ENCODE data around the gene TPST1.
A peak's percentile ranks its signal among the peaks of the same experiment; 100 is the strongest.
"Not testable (repeated sequence)": the region's sequence is repeated elsewhere in the genome, so short reads cannot be mapped to it uniquely, and the experiment has no call there.

The TPST1 gene

DNA sequence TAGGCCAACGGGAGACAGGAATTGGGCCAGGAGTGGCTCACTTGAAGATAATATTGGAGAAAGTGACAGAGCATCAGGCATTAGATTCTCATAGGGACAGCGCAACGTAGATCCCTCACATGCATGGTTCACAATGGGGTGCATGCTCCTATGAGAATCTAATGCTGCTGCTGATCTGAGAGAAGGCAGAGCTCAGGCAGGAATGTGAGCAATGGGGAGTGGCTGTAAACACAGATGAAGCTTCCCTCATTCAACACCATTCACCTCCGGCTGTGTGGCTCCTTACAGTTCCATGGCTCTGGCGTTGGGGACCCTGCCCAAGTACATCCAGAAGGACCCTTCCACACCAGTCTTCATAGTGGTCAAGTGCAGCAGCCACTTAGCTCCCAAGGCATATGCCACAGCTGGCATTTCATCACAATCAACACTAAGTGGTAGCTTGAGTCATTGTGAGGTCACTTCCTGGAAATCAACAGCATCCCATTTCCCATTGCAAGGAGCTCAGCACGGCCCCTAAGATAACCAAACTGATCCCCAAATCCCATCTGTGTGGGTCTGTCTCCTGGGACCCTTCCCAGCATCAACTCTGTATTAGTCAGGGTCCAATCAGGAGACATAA, 174.5 kb downstream of the TPST1 start:
- DNase-seq (ENCODE audit: low read depth): peak; percentile 53

GRCh38 chr7:66380272-66380888, 175.2 kb downstream of the TPST1 start:
- peak; percentile 48 for DNase-seq (ENCODE audit: low read depth)

DNA sequence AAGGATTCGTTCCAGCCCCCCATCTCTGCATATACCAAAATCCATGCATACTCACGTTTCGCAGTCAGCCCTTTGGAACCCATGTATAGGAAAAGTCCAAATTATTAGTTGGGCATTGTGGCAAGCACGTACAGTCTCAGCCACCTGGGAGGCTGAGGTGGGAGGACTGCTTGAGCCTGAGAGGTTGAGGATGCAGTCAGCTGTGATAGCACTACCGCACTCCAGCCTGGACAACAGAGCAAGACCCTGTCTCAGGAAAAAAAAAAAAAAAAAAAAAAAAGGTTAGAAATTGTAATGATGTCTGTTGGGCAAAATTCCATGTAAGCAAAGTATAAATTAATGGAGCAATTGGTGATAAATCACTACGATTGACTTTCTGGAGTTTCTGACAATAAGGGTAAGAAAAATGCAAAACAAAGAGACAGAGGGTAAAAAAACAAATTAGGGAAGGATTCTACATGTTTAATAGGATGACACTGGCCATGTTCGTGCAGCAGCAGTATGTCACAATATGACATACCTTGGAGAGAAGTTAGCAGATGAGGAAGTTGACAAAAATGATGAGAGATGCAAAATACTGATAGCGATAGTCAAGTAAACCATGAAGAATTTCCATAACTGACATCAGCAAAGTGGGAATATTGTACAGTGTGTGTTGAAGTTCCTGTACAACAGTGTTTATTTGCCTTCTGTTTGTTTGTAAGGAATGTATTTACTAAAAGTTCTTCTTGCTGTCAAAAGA, 177.2 kb downstream of the TPST1 start:
- peak; percentile 58 for DNase-seq (ENCODE audit: low read depth)

DNA sequence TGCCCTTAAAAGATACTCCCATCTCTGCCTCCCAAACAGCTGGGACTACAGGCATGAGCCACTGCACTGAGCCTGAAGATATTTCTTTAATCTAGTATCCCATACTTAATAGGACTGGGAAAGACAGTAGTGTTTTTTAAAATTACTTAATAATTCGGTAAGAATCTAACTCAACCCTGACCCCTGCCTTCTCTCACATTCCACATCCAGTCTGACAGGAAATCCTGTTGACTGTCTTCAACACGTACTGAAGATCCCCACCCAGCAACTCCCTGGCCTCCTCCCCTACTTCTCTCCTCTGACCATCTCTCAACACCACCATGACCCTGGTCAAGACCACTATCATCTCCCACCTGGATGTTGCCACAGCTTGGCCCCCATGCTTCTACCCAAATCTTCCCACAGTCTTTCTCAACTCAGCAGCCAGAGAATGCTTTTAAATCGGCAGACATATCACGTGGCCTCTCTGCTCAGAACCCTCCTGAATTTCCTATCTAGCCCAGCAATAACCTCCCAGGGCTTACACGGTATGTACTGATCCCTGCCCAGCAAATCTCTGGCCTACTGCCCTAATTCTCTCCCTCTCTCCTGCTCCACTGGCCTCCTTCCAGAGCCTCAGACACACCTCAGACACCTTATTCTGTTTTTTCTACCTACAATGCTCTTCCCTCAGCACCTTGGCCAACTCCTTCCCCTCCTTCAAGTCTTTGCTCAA, 180.2 kb downstream of the TPST1 start:
- DNase-seq (ENCODE audit: low read depth): peak; percentile 59

- DNase-seq (ENCODE audit: low read depth): peak; percentile 79
These were observed 190.0 kb downstream of the TPST1 start for GRCh38 chr7:66395128-66395571.

DNA sequence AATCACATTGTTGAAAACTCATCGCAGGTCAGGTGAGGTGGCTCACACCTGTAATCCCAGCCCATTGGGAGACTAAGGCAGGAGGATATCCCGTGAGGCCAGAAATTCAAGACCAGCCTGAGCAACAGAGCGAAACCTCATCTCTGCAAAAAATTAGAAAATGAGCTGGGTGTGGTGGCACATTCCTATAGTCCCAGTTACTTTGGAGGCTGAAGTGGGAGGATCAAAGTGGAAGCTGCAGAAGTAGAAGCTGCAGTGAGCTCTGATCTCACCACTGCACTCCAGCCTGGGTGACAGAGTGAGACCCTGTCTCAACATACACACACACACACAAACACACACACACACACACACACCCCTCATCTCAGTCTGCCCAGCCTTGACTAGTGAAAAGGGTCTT, 190.9 kb downstream of the TPST1 start:
- not testable (repeated sequence) for DNase-seq (ENCODE audit: low read depth)

- DNase-seq (ENCODE audit: low read depth): not testable (repeated sequence)
These were observed 193.7 kb downstream of the TPST1 start for GRCh38 chr7:66398841-66399240.

DNA sequence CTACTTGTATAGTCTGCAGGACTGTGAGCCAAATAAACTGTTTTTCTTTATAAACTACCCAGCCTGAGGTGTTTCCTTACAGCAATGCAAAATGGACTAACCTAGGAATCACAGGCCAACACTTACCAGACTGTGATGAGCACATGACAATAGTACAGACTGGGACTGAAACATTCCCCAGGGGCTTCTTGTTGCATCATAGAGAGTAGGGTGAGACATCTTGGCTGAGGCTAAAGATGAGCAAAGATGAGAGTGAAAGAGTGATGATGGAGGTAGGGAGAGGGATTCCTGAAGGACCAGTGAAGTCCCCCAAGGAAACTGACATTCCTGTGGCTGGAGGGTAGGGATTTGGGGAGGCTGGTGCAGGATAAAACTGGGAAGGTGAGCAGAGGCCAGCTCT, 194.4 kb downstream of the TPST1 start:
- peak; percentile 36 for DNase-seq (ENCODE audit: low read depth)

GRCh38 chr7:66400400-66400799, 195.3 kb downstream of the TPST1 start:
- no peak for DNase-seq (ENCODE audit: low read depth)

- DNase-seq (ENCODE audit: low read depth): peak; percentile 18
These were observed 196.0 kb downstream of the TPST1 start for GRCh38 chr7:66401126-66401525.

DNA sequence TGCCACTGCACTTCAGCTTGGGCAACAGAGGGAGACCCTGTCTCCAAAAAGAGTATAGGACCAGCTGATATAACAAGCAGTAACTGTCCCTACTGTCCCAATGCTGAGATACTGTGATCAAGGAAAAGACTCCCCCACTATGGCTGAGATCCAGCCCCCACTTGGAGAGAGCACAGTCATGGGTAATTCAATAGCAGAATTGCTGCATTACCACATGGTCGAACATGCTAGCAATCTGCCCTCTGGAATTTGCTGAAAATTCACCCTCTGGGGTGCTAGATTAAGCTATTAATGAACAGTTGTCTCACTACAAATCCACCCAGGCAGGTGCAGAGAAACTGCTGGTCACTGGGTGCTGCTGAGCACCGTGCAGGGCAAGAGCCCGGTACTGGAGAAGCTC, 196.8 kb downstream of the TPST1 start:
- not testable (repeated sequence) for DNase-seq (ENCODE audit: low read depth)

DNA sequence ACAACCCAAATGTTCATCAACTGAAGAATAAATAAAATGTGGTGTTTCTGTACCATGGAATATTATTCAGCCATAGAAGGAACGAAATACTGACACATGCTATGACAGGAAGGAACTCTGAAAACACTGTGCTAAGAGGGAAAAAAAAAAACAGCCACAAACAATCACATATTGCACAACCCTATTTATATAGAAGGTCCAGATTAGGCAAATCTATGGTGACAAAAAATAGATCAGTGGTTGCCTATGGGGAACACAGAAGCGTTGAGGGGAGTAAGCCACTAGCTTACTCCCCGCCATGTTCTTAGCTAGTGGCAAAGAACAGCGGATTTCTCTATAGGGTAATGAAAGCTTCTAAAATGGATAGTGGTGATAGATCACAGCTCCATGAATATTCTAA, 198.4 kb downstream of the TPST1 start:
- DNase-seq (ENCODE audit: low read depth): no peak

- DNase-seq (ENCODE audit: low read depth): no peak
These were observed 204.4 kb downstream of the TPST1 start for GRCh38 chr7:66409493-66409892.
